Body of pancreas (tissue), 4 donors: ENCODE measurements around the gene CFAP90. TPM values are rescaled to one million over a fixed set of nuclear protein-coding genes. Genes with fewer than 3 reads are reported as not detected.

Experiments used
- ATAC-seq: fragments of 150-250 bp; one replicate; pipeline ENCODE4 v1.9.1; 2016
- DNase-seq, 4 donors: peaks; one replicate each; pipeline ENCODE4 v3.0.0-alpha.2; 2019
- H3K27ac ChIP-seq, 4 donors: fragments of 200-600 bp; sonication (generic); 1 replicate in 3 of 4; 2 replicates in 1 of 4; pipeline versions ENCODE4 v1.5.1 to v1.6.1; 2016 to 2019; ENCODE audit warnings: mild to moderate bottlenecking in 1 of 4, mixed read lengths in 1 of 4, moderate library complexity in 1 of 4
- H3K27me3 ChIP-seq, 2 donors: fragments of 200-600 bp; sonication (generic); one replicate each; pipeline ENCODE4 v1.6.0; 2016; ENCODE audit warnings: mild to moderate bottlenecking in 1 of 2
- H3K36me3 ChIP-seq, 2 donors: fragments of 200-600 bp; sonication (generic); replicated peaks in 1 of 2; 2 replicates each; pipeline ENCODE4 v1.5.1; 2016; ENCODE audit warnings: low read depth in 2 of 2; ENCODE audit not compliant: insufficient read depth in 1 of 2
- H3K4me1 ChIP-seq: fragments of 200-600 bp; sonication (generic); one replicate; pipeline ENCODE4 v1.6.0; 2016
- H3K4me3 ChIP-seq, 2 donors: fragments of 200-600 bp; sonication (generic); 1 replicate in 1 of 2; 2 replicates in 1 of 2; pipeline ENCODE4 v1.5.1; 2016 to 2019
- H3K9me3 ChIP-seq, 3 donors: fragments of 200-600 bp; sonication (generic); 1 replicate in 2 of 3; 2 replicates in 1 of 3; pipeline ENCODE4 v1.5.1; 2016
- POLR2A ChIP-seq, 3 donors: fragments of 450-650 bp; IDR thresholded peaks; one replicate each; pipeline ENCODE4 v1.6.1; 2016; ENCODE audit warnings: antibody characterized with exemption in 3 of 3, mild to moderate bottlenecking in 2 of 3
- WGBS, 2 donors: methylation state at CpG; one replicate each; pipeline ENCODE4 v1.1.5; 2017; 5-methylcytosine and 5-hydroxymethylcytosine counted together
- intact Hi-C: fragments of 100-400 bp; cut with DNase I; formaldehyde crosslinking; loops from one replicate; pipeline ENCODE4 v1.15.1; 2023
- total RNA-seq, 2 donors: library from RNA; depleted of rRNA; stranded (reverse); fragments of >200 nt; gene quantifications; one replicate each; pipeline ENCODE4 v1.1.0, GENCODE V29; 2016
- TF ChIP-seq, protein P1 (sequence below), 7 experiments: fragments of 450-650 bp in 4 of 7; fragments of 200-600 bp in 3 of 7; sonication (generic) in 3 of 7; IDR thresholded peaks; one replicate each; pipeline ENCODE4 v1.5.1; 2016 to 2019; ENCODE audit warnings: antibody characterized with exemption in 7 of 7

CFAP90 gene
- total RNA-seq, 2 donors from 2014 or later: 0.52 to 10.2 TPM

DNA sequence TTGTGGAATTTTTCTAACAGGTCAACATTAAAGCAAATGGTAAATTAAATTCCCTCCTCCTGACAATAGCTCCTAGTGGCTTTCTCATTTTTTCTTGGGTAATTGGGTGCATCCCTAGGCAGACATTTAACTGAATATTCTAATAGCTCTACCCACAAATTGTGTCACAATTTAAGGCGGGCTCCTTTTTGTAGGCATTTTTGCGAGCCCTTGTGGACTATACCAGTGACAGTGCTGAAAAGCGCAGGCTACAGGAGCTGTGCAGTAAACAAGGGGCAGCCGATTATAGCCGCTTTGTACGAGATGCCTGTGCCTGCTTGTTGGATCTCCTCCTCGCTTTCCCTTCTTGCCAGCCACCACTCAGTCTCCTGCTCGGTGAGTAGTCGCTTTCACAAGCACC is 38.0 kb upstream of the CFAP90 start:
- no peak for ATAC-seq
- Histone ChIP-seq H3K27me3 (no peaks in the 10 kb centered on the region), H3K4me1 (peaks cover 4% of the 10 kb centered on the region), H3K27ac (no peak overlapping the region), H3K4me3 (no peak overlapping the region), H3K9me3 (no peaks in the 10 kb centered on the region), H3K36me3 (peaks cover 8 to 20% of the 10 kb centered on the region in 2 donors)
- intact Hi-C loops: no loop called here
- no peak for DNase-seq
- 97 to 98% methylated on average over 9 of the region's 9 CpGs for WGBS, 2 donors
- TF ChIP-seq, protein P1, sequence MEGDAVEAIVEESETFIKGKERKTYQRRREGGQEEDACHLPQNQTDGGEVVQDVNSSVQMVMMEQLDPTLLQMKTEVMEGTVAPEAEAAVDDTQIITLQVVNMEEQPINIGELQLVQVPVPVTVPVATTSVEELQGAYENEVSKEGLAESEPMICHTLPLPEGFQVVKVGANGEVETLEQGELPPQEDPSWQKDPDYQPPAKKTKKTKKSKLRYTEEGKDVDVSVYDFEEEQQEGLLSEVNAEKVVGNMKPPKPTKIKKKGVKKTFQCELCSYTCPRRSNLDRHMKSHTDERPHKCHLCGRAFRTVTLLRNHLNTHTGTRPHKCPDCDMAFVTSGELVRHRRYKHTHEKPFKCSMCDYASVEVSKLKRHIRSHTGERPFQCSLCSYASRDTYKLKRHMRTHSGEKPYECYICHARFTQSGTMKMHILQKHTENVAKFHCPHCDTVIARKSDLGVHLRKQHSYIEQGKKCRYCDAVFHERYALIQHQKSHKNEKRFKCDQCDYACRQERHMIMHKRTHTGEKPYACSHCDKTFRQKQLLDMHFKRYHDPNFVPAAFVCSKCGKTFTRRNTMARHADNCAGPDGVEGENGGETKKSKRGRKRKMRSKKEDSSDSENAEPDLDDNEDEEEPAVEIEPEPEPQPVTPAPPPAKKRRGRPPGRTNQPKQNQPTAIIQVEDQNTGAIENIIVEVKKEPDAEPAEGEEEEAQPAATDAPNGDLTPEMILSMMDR (IDR thresholded peaks at IDR 0.05): no peak
- no peak for TF ChIP-seq POLR2A (IDR thresholded peaks at IDR 0.05)

DNA sequence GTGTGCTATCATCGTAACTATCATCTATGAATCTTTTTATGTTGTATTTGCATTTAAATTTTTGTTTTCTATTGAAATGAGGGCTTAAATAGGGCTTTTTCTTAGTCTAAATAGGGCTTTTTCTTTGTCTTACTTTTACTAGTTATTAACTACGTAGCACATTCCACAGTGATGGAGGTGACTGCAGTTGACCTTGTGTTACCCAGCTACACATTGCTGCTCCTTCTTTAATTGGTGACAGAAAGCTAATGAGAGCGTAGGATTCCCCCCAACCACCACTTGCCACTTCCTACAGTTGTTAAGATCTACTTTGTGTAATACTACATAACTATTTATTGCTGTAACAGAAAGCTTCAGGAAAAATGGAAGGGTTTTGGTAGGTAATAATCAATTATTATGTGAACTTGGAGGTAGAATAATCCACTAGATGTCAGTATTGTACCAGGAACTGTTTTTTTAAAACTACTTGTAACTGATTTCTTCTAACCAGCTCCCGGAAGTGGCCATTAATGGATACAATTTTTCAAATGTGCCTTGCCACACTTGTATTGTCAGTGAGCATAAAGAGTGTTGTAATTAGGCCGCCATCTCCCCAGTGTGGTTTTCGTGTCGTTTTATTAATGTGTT is 36.0 kb upstream of the CFAP90 start:
- peaks cover 4% of the 10 kb centered on the region for H3K4me1 ChIP-seq
- H3K27ac ChIP-seq: peak overlapping the region in 2 of 4 donors; percentile 2 to 42
- ATAC-seq (peak; percentile 67), DNase-seq (no peak)
- WGBS, 2 donors: 49 to 63% methylated on average over 7 of the region's 7 CpGs
- H3K27me3 ChIP-seq: no peaks in the 10 kb centered on the region
- no peak overlapping the region for H3K4me3 ChIP-seq
- intact Hi-C loops: no loop called here
- H3K9me3 ChIP-seq: no peaks in the 10 kb centered on the region
- H3K36me3 ChIP-seq: peaks cover 0 to 25% of the 10 kb centered on the region in 2 donors
- no peak for TF ChIP-seq POLR2A (IDR thresholded peaks at IDR 0.05)
- TF ChIP-seq, protein P1 (IDR thresholded peaks at IDR 0.05): peak in 6 of 7 experiments; percentile 41 to 73 (median 64)

DNA sequence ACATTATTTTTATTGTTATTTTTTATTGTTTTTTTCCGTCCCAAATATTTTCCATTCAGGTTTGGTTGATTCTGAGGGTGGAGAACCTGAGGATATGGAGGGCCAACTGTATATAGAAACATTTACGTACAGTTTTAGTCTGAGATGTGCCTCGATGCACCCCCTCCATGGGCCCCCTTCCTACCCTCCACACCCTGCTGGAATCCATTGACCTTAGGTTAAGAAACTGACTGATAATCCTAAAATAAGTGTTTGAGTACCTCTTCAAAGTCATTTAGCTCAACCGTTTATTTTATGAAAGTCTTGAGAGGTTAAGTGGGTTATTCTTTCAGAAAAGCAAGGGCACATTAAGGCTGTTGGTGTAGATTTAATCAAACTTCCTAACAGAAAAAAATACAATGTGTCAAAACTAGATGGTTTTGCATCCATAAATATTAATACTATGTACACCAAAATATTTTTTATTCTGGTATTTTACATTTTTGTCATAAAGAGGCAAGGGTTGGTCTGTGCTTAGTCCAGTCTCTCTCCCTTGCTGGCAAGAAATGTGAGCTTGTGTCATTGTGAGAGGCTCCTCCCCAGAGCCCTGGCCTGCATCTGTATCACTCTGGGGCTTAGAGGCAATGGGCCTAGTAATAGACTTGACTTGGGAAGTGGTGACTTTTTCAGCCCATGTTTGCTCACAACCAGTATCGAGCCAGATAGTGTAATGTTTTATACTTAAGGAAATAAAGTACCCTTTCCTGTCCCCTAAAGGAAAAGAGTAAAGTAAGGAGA is 33.7 kb upstream of the CFAP90 start:
- Histone ChIP-seq H3K4me1 (peaks cover 5% of the 10 kb centered on the region), H3K9me3 (no peaks in the 10 kb centered on the region), H3K27ac (no peak overlapping the region), H3K4me3 (no peak overlapping the region), H3K36me3 (peaks cover 0 to 21% of the 10 kb centered on the region in 2 donors), H3K27me3 (no peaks in the 10 kb centered on the region)
- no peak for ATAC-seq
- WGBS, 2 donors: 80 to 81% methylated on average over 5 of the region's 5 CpGs
- no peak for DNase-seq
- intact Hi-C loops: no loop called here
- no peak for TF ChIP-seq POLR2A (IDR thresholded peaks at IDR 0.05)
- TF ChIP-seq, protein P1 (IDR thresholded peaks at IDR 0.05): no peak

DNA sequence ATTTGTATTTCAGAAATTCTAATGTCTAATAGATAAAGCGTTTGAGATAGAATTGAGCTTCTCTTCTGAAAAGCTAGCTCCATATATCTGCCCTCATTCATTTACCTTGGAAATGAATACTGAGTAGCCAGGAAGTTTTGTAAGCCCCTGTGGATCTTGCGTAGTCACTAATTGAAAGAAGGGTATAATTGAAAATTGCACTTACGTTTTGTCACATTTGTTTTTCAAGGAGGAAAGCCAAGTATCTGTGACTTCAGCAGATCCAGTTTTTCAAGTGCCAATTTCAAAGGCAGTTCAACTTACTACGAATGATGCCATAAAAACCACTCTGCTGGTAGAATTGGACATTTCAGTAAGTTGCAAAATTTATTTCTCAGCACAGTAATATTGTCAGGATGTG is 32.0 kb upstream of the CFAP90 start:
- ATAC-seq: no peak
- Histone ChIP-seq H3K36me3 (peaks cover 0 to 19% of the 10 kb centered on the region in 2 donors), H3K27ac (no peak overlapping the region)

More for the DNA sequence above, 32.0 kb upstream of the CFAP90 start:
- TF ChIP-seq, protein P1 (IDR thresholded peaks at IDR 0.05): no peak
- no peak for TF ChIP-seq POLR2A (IDR thresholded peaks at IDR 0.05)
- Histone ChIP-seq H3K4me1 (peaks cover 16% of the 10 kb centered on the region), H3K27me3 (no peaks in the 10 kb centered on the region), H3K9me3 (no peaks in the 10 kb centered on the region), H3K4me3 (no peak overlapping the region)
- intact Hi-C loops: no loop called here
- DNase-seq: no peak
- WGBS, 2 donors: 80 to 89% methylated on average over 4 of the region's 4 CpGs
